Rectal smooth muscle tissue (tissue), 1 donor: Measurements from ENCODE around the gene TNIK.

Experiments
- H3K27ac ChIP-seq: one replicate; pipeline ENCODE4 v1.7.0; 2013; ENCODE audit warnings: low read depth, low read length, inconsistent platforms
- H3K27me3 ChIP-seq: one replicate; pipeline ENCODE4 v1.7.0; 2013; ENCODE audit warnings: low read length; ENCODE audit not compliant: control insufficient read depth, insufficient read depth
- H3K36me3 ChIP-seq: one replicate; pipeline ENCODE4 v1.7.0; 2013; ENCODE audit warnings: low read length; ENCODE audit not compliant: control insufficient read depth, insufficient read depth
- H3K4me1 ChIP-seq: one replicate; pipeline ENCODE4 v1.7.0; 2013; ENCODE audit warnings: low read length; ENCODE audit not compliant: control insufficient read depth, insufficient read depth
- H3K4me3 ChIP-seq: one replicate; pipeline ENCODE4 v1.7.0; 2013; ENCODE audit warnings: low read length
- H3K9ac ChIP-seq: one replicate; pipeline ENCODE4 v1.7.0; 2013; ENCODE audit warnings: low read length

Gene TNIK

GRCh38 chr3:171234298-171235010 lies 225.8 kb downstream of the TNIK start:
- Histone ChIP-seq H3K9ac (no peak overlapping the region), H3K4me3 (no peak overlapping the region), H3K27me3 (no peaks in the 10 kb centered on the region), H3K27ac (no peak overlapping the region), H3K4me1 (peaks cover 5% of the 10 kb centered on the region), H3K36me3 (no peaks in the 10 kb centered on the region)

DNA sequence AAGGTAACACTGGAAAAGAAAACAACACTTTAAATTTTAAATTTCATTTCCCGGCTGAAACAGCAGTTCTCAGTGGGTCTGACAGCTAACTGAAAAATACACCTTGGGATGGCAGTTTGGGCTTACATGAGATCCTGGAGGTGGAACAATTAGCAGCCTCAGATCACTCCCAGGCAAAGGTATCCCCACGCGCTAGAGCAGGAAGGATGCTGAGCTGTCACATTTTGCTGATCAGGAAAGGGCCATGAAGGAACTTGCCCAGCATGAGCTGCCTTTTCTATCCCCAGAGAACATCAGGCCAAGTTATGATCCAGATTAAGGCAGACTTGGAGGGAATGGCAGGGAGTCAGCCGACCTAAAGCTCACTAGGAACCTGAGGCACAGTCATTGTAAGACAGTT lies 228.8 kb downstream of the TNIK start:
- Histone ChIP-seq H3K4me3 (no peak overlapping the region), H3K36me3 (no peaks in the 10 kb centered on the region), H3K4me1 (peaks cover 2% of the 10 kb centered on the region), H3K27me3 (no peaks in the 10 kb centered on the region), H3K9ac (no peak overlapping the region), H3K27ac (no peak overlapping the region)

DNA sequence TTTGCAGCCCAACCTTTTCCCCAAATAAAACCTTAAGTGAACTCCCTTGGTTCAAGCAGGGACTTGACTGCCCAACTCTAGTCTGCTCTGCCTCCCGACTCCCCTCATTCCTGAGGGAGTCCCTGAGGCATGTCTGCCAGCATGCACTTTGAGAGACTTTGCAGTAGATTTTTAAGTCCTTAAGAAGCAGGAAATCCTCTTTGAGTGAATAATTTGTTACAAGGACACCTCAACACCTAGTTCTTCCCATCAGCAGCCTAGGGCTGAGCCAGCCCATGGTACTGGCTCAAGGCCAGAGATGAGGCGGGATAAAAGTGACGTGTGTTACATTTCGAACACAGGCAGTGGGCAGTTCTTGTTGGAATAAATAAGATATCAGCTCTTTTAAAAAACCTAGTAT lies 229.3 kb downstream of the TNIK start:
- H3K9ac ChIP-seq, result no peak overlapping the region
- H3K27ac ChIP-seq, result no peak overlapping the region
- H3K4me3 ChIP-seq, result no peak overlapping the region
- H3K4me1 ChIP-seq, result peaks cover under 1% of the 10 kb centered on the region
- no peaks in the 10 kb centered on the region for H3K36me3 ChIP-seq
- no peaks in the 10 kb centered on the region for H3K27me3 ChIP-seq

DNA sequence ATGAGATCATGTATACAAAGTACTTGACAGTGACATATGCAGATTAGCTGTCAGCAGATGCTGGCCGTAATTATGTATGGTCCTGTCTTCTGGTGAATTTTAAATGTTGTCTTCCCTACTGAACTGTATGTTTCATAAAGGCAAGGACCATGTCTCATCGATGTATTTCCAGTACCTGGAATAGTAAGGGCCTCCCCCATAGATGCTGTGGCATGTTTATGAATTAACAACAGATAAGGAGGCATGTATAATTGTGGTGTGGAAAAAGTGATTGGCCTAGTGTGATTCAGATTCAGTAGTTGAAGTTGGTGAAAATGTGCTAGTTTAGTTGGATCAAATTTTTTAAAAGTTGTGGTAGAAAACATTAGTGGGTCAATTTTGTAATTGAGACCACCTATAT lies 231.0 kb downstream of the TNIK start:
- Histone ChIP-seq H3K4me1 (no peaks in the 10 kb centered on the region), H3K9ac (no peak overlapping the region), H3K27ac (no peak overlapping the region), H3K36me3 (no peaks in the 10 kb centered on the region), H3K4me3 (no peak overlapping the region), H3K27me3 (no peaks in the 10 kb centered on the region)

DNA sequence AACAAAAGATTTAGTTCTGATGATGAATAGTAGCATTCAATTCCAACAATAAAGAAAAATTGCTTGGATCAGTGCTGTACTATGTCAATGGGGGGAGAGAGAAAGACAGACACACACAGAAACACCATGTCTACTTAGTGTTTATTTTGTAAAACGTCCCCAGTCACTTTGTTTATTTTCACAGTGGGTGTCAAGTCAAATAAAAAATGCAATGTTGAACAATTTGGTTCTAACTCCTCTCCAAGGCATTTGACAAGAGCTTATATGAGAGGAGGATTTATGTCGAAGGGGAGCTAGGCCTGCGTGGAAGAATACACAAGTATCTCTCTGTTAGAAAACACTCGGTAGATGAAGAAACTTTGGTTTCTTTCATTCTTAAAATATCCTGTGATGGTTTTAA lies 232.0 kb downstream of the TNIK start:
- Histone ChIP-seq H3K4me3 (no peak overlapping the region), H3K36me3 (no peaks in the 10 kb centered on the region), H3K4me1 (no peaks in the 10 kb centered on the region), H3K27me3 (no peaks in the 10 kb centered on the region), H3K9ac (no peak overlapping the region), H3K27ac (no peak overlapping the region)

DNA sequence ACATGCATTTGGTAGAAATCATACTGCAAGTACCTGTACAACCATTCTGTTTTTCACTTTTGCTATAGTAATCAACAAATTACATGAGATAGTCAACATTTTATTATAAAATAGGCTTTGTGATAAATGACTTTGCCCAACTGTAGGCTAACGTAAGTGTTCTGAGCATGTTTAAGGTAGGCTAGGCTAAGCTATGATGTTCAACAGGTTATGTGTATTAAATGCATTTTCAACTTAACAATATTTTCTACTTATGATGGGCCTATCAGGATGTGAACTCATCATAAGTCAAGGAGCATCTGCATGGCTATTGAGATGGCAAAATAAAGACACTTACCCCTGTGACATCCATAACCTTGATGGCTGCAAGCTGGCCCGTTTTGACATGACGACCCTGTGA lies 232.4 kb downstream of the TNIK start:
- no peaks in the 10 kb centered on the region for H3K27me3 ChIP-seq
- H3K4me3 ChIP-seq, result no peak overlapping the region
- H3K4me1 ChIP-seq, result no peaks in the 10 kb centered on the region
- no peak overlapping the region for H3K27ac ChIP-seq
- no peak overlapping the region for H3K9ac ChIP-seq
- no peaks in the 10 kb centered on the region for H3K36me3 ChIP-seq

DNA sequence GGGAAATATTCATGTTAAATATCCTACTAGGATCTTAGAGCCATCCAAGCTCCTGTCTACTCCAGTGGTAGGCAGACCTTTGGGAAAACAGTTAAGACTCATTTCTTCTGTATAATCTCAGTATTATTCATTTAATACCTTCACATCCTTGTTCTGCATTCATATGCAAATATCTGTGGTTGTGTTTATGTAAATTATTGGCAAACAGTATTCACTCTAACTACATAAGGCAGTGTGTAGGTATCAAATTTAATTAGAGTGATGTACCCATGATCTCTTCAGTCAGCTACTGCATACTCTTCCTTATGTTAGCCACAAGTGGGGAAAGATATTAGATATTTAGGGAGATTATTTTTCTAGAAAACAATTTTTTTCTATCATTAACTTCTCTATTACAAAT lies 232.8 kb downstream of the TNIK start:
- Histone ChIP-seq H3K9ac (no peak overlapping the region), H3K4me3 (no peak overlapping the region), H3K36me3 (no peaks in the 10 kb centered on the region), H3K27ac (no peak overlapping the region), H3K4me1 (no peaks in the 10 kb centered on the region), H3K27me3 (no peaks in the 10 kb centered on the region)

DNA sequence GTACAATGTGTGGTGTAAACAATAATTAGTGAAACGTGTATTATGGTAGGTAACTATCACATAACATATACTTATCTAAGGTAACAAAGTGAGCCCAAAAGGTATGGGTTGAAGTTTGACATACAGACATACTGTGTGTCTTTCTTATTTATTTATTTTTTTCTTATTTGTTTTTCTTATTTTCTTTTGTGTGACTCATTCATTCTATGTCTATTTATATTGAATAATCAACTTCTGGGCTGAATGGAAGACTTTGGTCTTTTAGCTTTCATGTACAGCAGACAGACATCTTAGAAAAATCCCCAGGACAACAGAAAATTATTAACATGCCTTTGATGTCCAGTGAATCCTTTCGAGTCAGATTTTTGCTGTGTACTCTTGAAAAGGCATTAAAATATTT lies 233.4 kb downstream of the TNIK start:
- Histone ChIP-seq H3K9ac (no peak overlapping the region), H3K27me3 (no peaks in the 10 kb centered on the region), H3K4me1 (no peaks in the 10 kb centered on the region), H3K4me3 (no peak overlapping the region), H3K36me3 (no peaks in the 10 kb centered on the region), H3K27ac (no peak overlapping the region)

DNA sequence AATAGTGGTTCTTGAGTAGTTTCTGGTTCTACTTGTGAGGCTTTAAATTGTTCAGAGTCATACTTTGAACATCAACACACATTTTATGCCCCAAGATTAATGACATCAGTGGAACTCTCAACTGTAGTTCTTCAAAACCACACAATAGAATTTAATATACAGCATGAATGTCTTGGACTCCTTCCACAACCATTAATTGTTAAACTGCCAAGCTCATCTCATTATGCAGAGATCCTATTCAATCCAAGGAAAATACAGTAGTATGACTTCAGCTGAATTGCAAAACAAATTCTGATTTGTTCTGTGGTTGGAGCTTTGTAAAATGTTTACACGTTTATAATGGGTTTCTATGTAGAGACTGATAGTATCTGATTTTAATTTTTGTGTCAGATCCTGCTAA lies 234.5 kb downstream of the TNIK start:
- Histone ChIP-seq H3K9ac (no peak overlapping the region), H3K4me1 (no peaks in the 10 kb centered on the region), H3K4me3 (no peak overlapping the region), H3K27me3 (no peaks in the 10 kb centered on the region), H3K36me3 (no peaks in the 10 kb centered on the region), H3K27ac (no peak overlapping the region)

- Histone ChIP-seq H3K27ac (no peak overlapping the region), H3K36me3 (no peaks in the 10 kb centered on the region), H3K4me3 (no peak overlapping the region), H3K4me1 (no peaks in the 10 kb centered on the region), H3K27me3 (no peaks in the 10 kb centered on the region), H3K9ac (no peak overlapping the region)
Observed at GRCh38 chr3:171225165-171225564, 235.0 kb downstream of the TNIK start.

GRCh38 chr3:171223396-171223795 lies 236.8 kb downstream of the TNIK start:
- Histone ChIP-seq H3K27ac (no peak overlapping the region), H3K4me1 (no peaks in the 10 kb centered on the region), H3K9ac (no peak overlapping the region), H3K27me3 (no peaks in the 10 kb centered on the region), H3K4me3 (no peak overlapping the region), H3K36me3 (no peaks in the 10 kb centered on the region)

DNA sequence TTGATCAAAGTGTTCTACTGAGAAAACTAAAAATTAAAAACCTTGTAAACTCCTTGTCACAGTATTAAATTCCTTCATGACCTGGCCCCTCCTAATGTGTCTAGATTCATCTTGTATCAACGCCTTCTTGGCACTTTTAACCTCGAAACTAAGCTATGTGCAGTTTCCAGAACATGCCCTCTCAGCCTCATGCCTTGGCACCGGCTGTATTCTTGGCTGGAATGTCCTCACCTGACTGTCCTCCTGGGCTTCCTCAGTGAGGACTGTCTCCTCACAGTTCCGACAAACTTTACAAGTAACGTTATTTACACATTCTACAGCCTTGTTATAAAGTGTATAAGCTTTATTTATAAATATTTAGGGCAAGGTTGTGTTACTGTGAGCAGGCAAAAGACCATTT lies 237.2 kb downstream of the TNIK start:
- Histone ChIP-seq H3K27me3 (no peaks in the 10 kb centered on the region), H3K9ac (no peak overlapping the region), H3K27ac (no peak overlapping the region), H3K36me3 (no peaks in the 10 kb centered on the region), H3K4me3 (no peak overlapping the region), H3K4me1 (no peaks in the 10 kb centered on the region)

DNA sequence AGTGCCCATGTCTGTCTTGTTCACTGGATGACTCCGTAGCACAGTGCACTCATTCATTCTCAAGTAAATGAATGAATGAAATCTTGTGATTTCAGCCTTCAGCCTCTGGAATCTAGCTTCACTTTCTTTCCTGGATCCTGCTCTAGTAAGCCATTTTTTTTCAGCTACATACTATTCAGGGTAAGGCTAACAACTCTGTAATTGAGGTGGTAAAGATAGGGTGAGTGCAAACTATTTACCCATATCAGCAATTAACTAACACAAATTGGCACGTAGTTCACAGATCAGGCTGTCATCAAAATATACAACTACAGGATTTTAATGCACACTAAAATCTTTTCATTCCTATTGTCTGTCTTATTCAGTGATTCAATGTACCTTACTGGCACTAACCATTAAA lies 238.6 kb downstream of the TNIK start:
- H3K4me1 ChIP-seq, result no peaks in the 10 kb centered on the region
- no peak overlapping the region for H3K27ac ChIP-seq
- H3K36me3 ChIP-seq, result no peaks in the 10 kb centered on the region
- H3K27me3 ChIP-seq, result no peaks in the 10 kb centered on the region
- H3K9ac ChIP-seq, result no peak overlapping the region
- no peak overlapping the region for H3K4me3 ChIP-seq
